ENCODE data around the gene EMC8.

EMC8 gene

GRCh38 chr16:85834741-85835140 lies 35.4 kb upstream of the EMC8 start:
- Histone ChIP-seq H2BK5ac (ENCODE audit: low read depth, low read length, poor library complexity) (no peak overlapping the region), H3K79me1 (ENCODE audit: low read length) (no peaks in the 10 kb centered on the region), H3K9ac (ENCODE audit: low read length) (no peak overlapping the region), H3K14ac (ENCODE audit: low read length) (no peak overlapping the region), H4K8ac (ENCODE audit: low read depth, low read length) (no peak overlapping the region), H3K23ac (ENCODE audit: low read length) (no peak overlapping the region), H3K4ac (ENCODE audit: low read depth, low read length) (no peak overlapping the region), H3K4me1 (ENCODE audit: control insufficient read depth in 1 of 2, insufficient read depth in 2 of 2, low read length in 2 of 2) (peaks cover 3 to 6% of the 10 kb centered on the region in 2 experiments), H3K36me3 (ENCODE audit: control insufficient read depth in 1 of 2, insufficient read depth in 2 of 2, low read length in 2 of 2) (no peaks in the 10 kb centered on the region), H3K79me2 (ENCODE audit: control insufficient read depth, insufficient read depth, low read length, poor library complexity) (no peaks in the 10 kb centered on the region), H2AK5ac (ENCODE audit: low read length) (no peak overlapping the region), H2BK120ac (ENCODE audit: insufficient read depth, low read length, poor library complexity) (no peak overlapping the region), H3K4me2 (ENCODE audit: low read length) (no peak overlapping the region), H4K12ac (ENCODE audit: low read depth, low read length) (no peak overlapping the region), H3K4me3 (ENCODE audit: low read depth, low read length) (no peak overlapping the region), H3K9me3 (ENCODE audit: insufficient read depth, low read depth, low read length) (peaks cover 12% of the 10 kb centered on the region), H3K27me3 (ENCODE audit: insufficient read depth, low read length) (no peaks in the 10 kb centered on the region), H4K91ac (ENCODE audit: low read depth, low read length) (no peak overlapping the region), H2BK12ac (ENCODE audit: low read length) (no peak overlapping the region), H2AFZ (ENCODE audit: insufficient read depth, low read length, poor library complexity) (no peak overlapping the region), H3K27ac (ENCODE audit: low read depth, low read length) (no peak overlapping the region), H3K18ac (ENCODE audit: low read length) (no peak overlapping the region)
- no peak for DNase-seq
- no CpG with 5 or more reads among the region's 5 CpGs for WGBS (ENCODE audit: extremely low coverage, insufficient coverage, insufficient read length)

- peaks cover 12% of the 10 kb centered on the region for H3K9me3 ChIP-seq (ENCODE audit: insufficient read depth, low read depth, low read length)
- no peak overlapping the region for H2BK5ac ChIP-seq (ENCODE audit: low read depth, low read length, poor library complexity)
- H2BK120ac ChIP-seq (ENCODE audit: insufficient read depth, low read length, poor library complexity) = no peak overlapping the region
- H3K4ac ChIP-seq (ENCODE audit: low read depth, low read length) = no peak overlapping the region
- no peak for DNase-seq
- no peaks in the 10 kb centered on the region for H3K79me1 ChIP-seq (ENCODE audit: low read length)
- H3K27me3 ChIP-seq (ENCODE audit: insufficient read depth, low read length) = no peaks in the 10 kb centered on the region
- H3K14ac ChIP-seq (ENCODE audit: low read length) = no peak overlapping the region
- no peak overlapping the region for H4K12ac ChIP-seq (ENCODE audit: low read depth, low read length)
- H3K18ac ChIP-seq (ENCODE audit: low read length) = no peak overlapping the region
- no peak overlapping the region for H2AFZ ChIP-seq (ENCODE audit: insufficient read depth, low read length, poor library complexity)
- no peak overlapping the region for H3K4me2 ChIP-seq (ENCODE audit: low read length)
- H3K4me3 ChIP-seq (ENCODE audit: low read depth, low read length) = no peak overlapping the region
- H3K23ac ChIP-seq (ENCODE audit: low read length) = no peak overlapping the region
- H3K9ac ChIP-seq (ENCODE audit: low read length) = no peak overlapping the region
- H4K91ac ChIP-seq (ENCODE audit: low read depth, low read length) = no peak overlapping the region
- H3K4me1 ChIP-seq (ENCODE audit: control insufficient read depth in 1 of 2, insufficient read depth in 2 of 2, low read length in 2 of 2) = peaks cover 3 to 6% of the 10 kb centered on the region in 2 experiments
- H3K79me2 ChIP-seq (ENCODE audit: control insufficient read depth, insufficient read depth, low read length, poor library complexity) = no peaks in the 10 kb centered on the region
- no peak overlapping the region for H2BK12ac ChIP-seq (ENCODE audit: low read length)
- no peak overlapping the region for H3K27ac ChIP-seq (ENCODE audit: low read depth, low read length)
- H4K8ac ChIP-seq (ENCODE audit: low read depth, low read length) = no peak overlapping the region
- WGBS (ENCODE audit: extremely low coverage, insufficient coverage, insufficient read length) = no CpG with 5 or more reads among the region's 22 CpGs
- no peak overlapping the region for H2AK5ac ChIP-seq (ENCODE audit: low read length)
- H3K36me3 ChIP-seq (ENCODE audit: control insufficient read depth in 1 of 2, insufficient read depth in 2 of 2, low read length in 2 of 2) = no peaks in the 10 kb centered on the region
Measured at GRCh38 chr16:85833219-85833920, 34.0 kb upstream of the EMC8 start.

- Histone ChIP-seq H4K91ac (ENCODE audit: low read depth, low read length) (no peak overlapping the region), H3K4me1 (ENCODE audit: control insufficient read depth in 1 of 2, insufficient read depth in 2 of 2, low read length in 2 of 2) (peaks cover 3 to 6% of the 10 kb centered on the region in 2 experiments), H3K79me1 (ENCODE audit: low read length) (no peaks in the 10 kb centered on the region), H4K8ac (ENCODE audit: low read depth, low read length) (no peak overlapping the region), H3K36me3 (ENCODE audit: control insufficient read depth in 1 of 2, insufficient read depth in 2 of 2, low read length in 2 of 2) (no peaks in the 10 kb centered on the region), H3K27me3 (ENCODE audit: insufficient read depth, low read length) (no peaks in the 10 kb centered on the region), H4K12ac (ENCODE audit: low read depth, low read length) (no peak overlapping the region), H3K23ac (ENCODE audit: low read length) (no peak overlapping the region), H2AFZ (ENCODE audit: insufficient read depth, low read length, poor library complexity) (no peak overlapping the region), H3K4me3 (ENCODE audit: low read depth, low read length) (no peak overlapping the region), H3K4me2 (ENCODE audit: low read length) (no peak overlapping the region), H2AK5ac (ENCODE audit: low read length) (no peak overlapping the region), H3K27ac (ENCODE audit: low read depth, low read length) (no peak overlapping the region), H3K18ac (ENCODE audit: low read length) (no peak overlapping the region), H2BK5ac (ENCODE audit: low read depth, low read length, poor library complexity) (no peak overlapping the region), H3K79me2 (ENCODE audit: control insufficient read depth, insufficient read depth, low read length, poor library complexity) (no peaks in the 10 kb centered on the region), H2BK12ac (ENCODE audit: low read length) (no peak overlapping the region), H3K9me3 (ENCODE audit: insufficient read depth, low read depth, low read length) (peaks cover 12% of the 10 kb centered on the region), H3K14ac (ENCODE audit: low read length) (no peak overlapping the region), H2BK120ac (ENCODE audit: insufficient read depth, low read length, poor library complexity) (no peak overlapping the region), H3K9ac (ENCODE audit: low read length) (no peak overlapping the region), H3K4ac (ENCODE audit: low read depth, low read length) (no peak overlapping the region)
- WGBS (ENCODE audit: extremely low coverage, insufficient coverage, insufficient read length) = no CpG with 5 or more reads among the region's 21 CpGs
- peak in 1 of 2 donors; percentile 28 for DNase-seq
Measured at GRCh38 chr16:85832570-85833218, 33.4 kb upstream of the EMC8 start.

GRCh38 chr16:85830821-85831220 lies 31.5 kb upstream of the EMC8 start:
- Histone ChIP-seq H4K8ac (ENCODE audit: low read depth, low read length) (no peak overlapping the region), H3K79me1 (ENCODE audit: low read length) (no peaks in the 10 kb centered on the region), H3K4me3 (ENCODE audit: low read depth, low read length) (no peak overlapping the region), H3K9ac (ENCODE audit: low read length) (no peak overlapping the region), H2BK120ac (ENCODE audit: insufficient read depth, low read length, poor library complexity) (no peak overlapping the region), H2BK12ac (ENCODE audit: low read length) (no peak overlapping the region), H3K27ac (ENCODE audit: low read depth, low read length) (no peak overlapping the region), H3K27me3 (ENCODE audit: insufficient read depth, low read length) (no peaks in the 10 kb centered on the region), H3K9me3 (ENCODE audit: insufficient read depth, low read depth, low read length) (peaks cover 15% of the 10 kb centered on the region), H2AK5ac (ENCODE audit: low read length) (no peak overlapping the region), H3K4ac (ENCODE audit: low read depth, low read length) (no peak overlapping the region), H2BK5ac (ENCODE audit: low read depth, low read length, poor library complexity) (no peak overlapping the region), H3K36me3 (ENCODE audit: control insufficient read depth in 1 of 2, insufficient read depth in 2 of 2, low read length in 2 of 2) (no peaks in the 10 kb centered on the region), H3K4me1 (ENCODE audit: control insufficient read depth in 1 of 2, insufficient read depth in 2 of 2, low read length in 2 of 2) (no peaks in the 10 kb centered on the region), H4K12ac (ENCODE audit: low read depth, low read length) (no peak overlapping the region), H3K4me2 (ENCODE audit: low read length) (no peak overlapping the region), H3K23ac (ENCODE audit: low read length) (no peak overlapping the region), H3K14ac (ENCODE audit: low read length) (no peak overlapping the region), H2AFZ (ENCODE audit: insufficient read depth, low read length, poor library complexity) (no peak overlapping the region), H3K79me2 (ENCODE audit: control insufficient read depth, insufficient read depth, low read length, poor library complexity) (no peaks in the 10 kb centered on the region), H3K18ac (ENCODE audit: low read length) (no peak overlapping the region), H4K91ac (ENCODE audit: low read depth, low read length) (no peak overlapping the region)
- no peak for DNase-seq
- no CpG with 5 or more reads among the region's 9 CpGs for WGBS (ENCODE audit: extremely low coverage, insufficient coverage, insufficient read length)

Measured in trophoblast cell (in vitro differentiated cells and primary cell).